K562 (cell line): Measurements from ENCODE around the gene SEMA4G. TPM values are rescaled to one million over a fixed set of nuclear protein-coding genes. Genes with fewer than 3 reads are reported as not detected.

Experiments
- ATAC-seq: fragments of 200-7000 bp; cut with Tn5 transposase; 3 replicates; pipeline ENCODE4 v1.9.1; 2020; ENCODE audit warnings: moderate library complexity
- BruUV-seq: library from RNA; stranded (reverse); fragments of 400-500 nt; replicated peaks from 2 replicates; lab custom pipeline; 2021; lab: Mats Ljungman, UMichigan
- CTCF ChIA-PET: fragments of 300-600 bp; formaldehyde crosslinking; extraction: SDS; loops from one replicate; lab custom pipeline; 2021; ENCODE audit warnings: low intra/inter-chr PET ratio; lab: Yijun Ruan, JAX
- POLR2A ChIA-PET: fragments of 300-600, 350-650 bp; sonication (Branson Sonifier 250); formaldehyde crosslinking; extraction: SDS; loops from one replicate; lab custom pipeline; 2021; ENCODE audit warnings: antibody characterized with exemption, inconsistent platforms; lab: Yijun Ruan, JAX
- DNase-seq, 4 experiments: peaks; one replicate each; pipeline versions ENCODE4 v3.0.0 to v3.0.0-alpha.2; 2011 to 2018; ENCODE audit warnings: low spot score in 3 of 4, mixed read lengths in 3 of 4; ENCODE audit errors: extremely low read depth in 1 of 4
- FAIRE-seq: peaks from 2 replicates; lab custom pipeline; 2011; peaks lifted over from hg19 to GRCh38; lab: Jason Lieb, UNC
- H2AFZ ChIP-seq: 2 replicates; pipeline ENCODE4 v1.6.0; 2011; ENCODE audit warnings: low read depth, low read length, control low read depth, inconsistent platforms
- H3K27ac ChIP-seq: fragments of 200-600 bp; 3 replicates; pipeline ENCODE4 v1.8.0; 2011; ENCODE audit warnings: low read depth, mild to moderate bottlenecking, control low read depth, inconsistent platforms, low read length, moderate library complexity, mixed read lengths; ENCODE audit errors: extremely low read depth
- H3K27me3 ChIP-seq, 2 experiments: fragments of 300-600 bp in 1 of 2; 2 replicates in 1 of 2; 3 replicates in 1 of 2; pipeline versions ENCODE4 v1.6.0 to v1.8.0; 2011; ENCODE audit warnings: inconsistent platforms in 2 of 2, low read length in 2 of 2, mild to moderate bottlenecking in 1 of 2, mixed read lengths in 1 of 2, moderate library complexity in 1 of 2; ENCODE audit not compliant: control insufficient read depth in 2 of 2, insufficient read depth in 2 of 2
- H3K36me3 ChIP-seq: fragments of 300-600 bp; 3 replicates; pipeline ENCODE4 v1.8.0; 2011; ENCODE audit warnings: mild to moderate bottlenecking, low read length, inconsistent platforms; ENCODE audit not compliant: control insufficient read depth, insufficient read depth
- H3K4me1 ChIP-seq, 2 experiments: fragments of 200-600 bp in 1 of 2; replicated peaks in 1 of 2; 2 replicates in 1 of 2; 3 replicates in 1 of 2; pipeline versions ENCODE4 v1.5.1 to v1.8.0; 2011; ENCODE audit warnings: inconsistent platforms in 2 of 2, low read length in 2 of 2, mild to moderate bottlenecking in 1 of 2, mixed read lengths in 1 of 2, moderate library complexity in 1 of 2; ENCODE audit not compliant: control insufficient read depth in 2 of 2, insufficient read depth in 2 of 2
- H3K4me2 ChIP-seq: 2 replicates; pipeline ENCODE4 v1.6.1; 2011; ENCODE audit warnings: low read length, control low read depth, inconsistent platforms, mixed read lengths; ENCODE audit not compliant: insufficient read depth
- H3K4me3 ChIP-seq: fragments of 200-600 bp; sonication (generic), shearing (Covaris generic); 2 replicates; pipeline ENCODE4 v1.5.1; 2016; ENCODE audit warnings: control low read depth, inconsistent platforms
- H3K79me2 ChIP-seq: fragments of 200-600 bp; 3 replicates; pipeline ENCODE4 v1.8.0; 2011; ENCODE audit warnings: low read length, inconsistent platforms; ENCODE audit not compliant: control insufficient read depth, insufficient read depth
- H3K9ac ChIP-seq, 2 experiments: 2 replicates each; pipeline versions ENCODE4 v1.6.0 to v1.6.1; 2011; ENCODE audit warnings: low read depth in 2 of 2, low read length in 2 of 2, control low read depth in 1 of 2, inconsistent platforms in 1 of 2, mild to moderate bottlenecking in 1 of 2, mixed read lengths in 1 of 2; ENCODE audit not compliant: insufficient read depth in 1 of 2
- H3K9me1 ChIP-seq: one replicate; pipeline ENCODE4 v1.6.0; 2011; ENCODE audit warnings: inconsistent platforms, mild to moderate bottlenecking, low read length, moderate library complexity; ENCODE audit not compliant: control insufficient read depth, insufficient read depth
- H3K9me3 ChIP-seq: replicated peaks from 2 replicates; pipeline ENCODE4 v1.5.1; 2011; ENCODE audit warnings: low read depth, low read length, inconsistent platforms; ENCODE audit not compliant: control insufficient read depth, insufficient read depth
- H4K20me1 ChIP-seq: replicated peaks from 2 replicates; pipeline ENCODE4 v1.6.1; 2011; ENCODE audit warnings: low read length, inconsistent platforms, mixed read lengths; ENCODE audit not compliant: control insufficient read depth, insufficient read depth
- ARNT ChIP-seq, 2 experiments: fragments of 450-650 bp; IDR thresholded peaks; 2 replicates each; pipeline ENCODE4 v1.6.1; 2016; ENCODE audit warnings: mild to moderate bottlenecking in 1 of 2
- CREB5 ChIP-seq: fragments of 250-450 bp; sonication (Bioruptor Pico); IDR thresholded peaks from 2 replicates; pipeline ENCODE4 v1.5.0; 2020; ENCODE audit warnings: mild to moderate bottlenecking
- EHMT2 ChIP-seq: fragments of 450-650 bp; IDR thresholded peaks from 2 replicates; pipeline ENCODE4 v1.6.1; 2018; ENCODE audit warnings: antibody characterized with exemption
- FOXK1 ChIP-seq: sonication (generic); formaldehyde crosslinking; IDR thresholded peaks from 2 replicates; pipeline ENCODE4 v1.8.0; 2022; ENCODE audit warnings: missing genetic modification reagents, mild to moderate bottlenecking, borderline replicate concordance
- HCFC1 ChIP-seq: IDR thresholded peaks from 2 replicates; pipeline ENCODE4 v1.6.1; 2012; ENCODE audit warnings: low read depth, low read length, improper control_type of control experiment
- KHSRP ChIP-seq: fragments of 450-650 bp; IDR thresholded peaks from 2 replicates; pipeline ENCODE4 v1.6.1; 2017
- LARP7 ChIP-seq: fragments of 450-650 bp; IDR thresholded peaks from 2 replicates; pipeline ENCODE4 v1.6.1; 2016
- NR2F6 ChIP-seq: fragments of 450-650 bp; formaldehyde crosslinking; IDR thresholded peaks from 2 replicates; pipeline ENCODE4 v1.4.0; 2020; ENCODE audit warnings: mild to moderate bottlenecking
- SLC30A9 ChIP-seq: fragments of 250-450 bp; sonication (Bioruptor Pico); IDR thresholded peaks from 2 replicates; pipeline ENCODE4 v1.8.0; 2022; ENCODE audit warnings: mild to moderate bottlenecking, moderate library complexity
- SNIP1 ChIP-seq: fragments of 450-650 bp; IDR thresholded peaks from 2 replicates; pipeline ENCODE4 v1.7.1; 2017; ENCODE audit warnings: low read depth, mild to moderate bottlenecking
- ZBED1 ChIP-seq: IDR thresholded peaks from 2 replicates; pipeline ENCODE4 v1.6.1; 2014
- ZFP1 ChIP-seq: fragments of 450-650 bp; formaldehyde crosslinking; IDR thresholded peaks from 2 replicates; pipeline ENCODE4 v1.4.0; 2020; ENCODE audit warnings: mild to moderate bottlenecking, mixed read lengths
- ZNF175 ChIP-seq: fragments of 200-800 bp; sonication (Bioruptor generic); IDR thresholded peaks from 2 replicates; pipeline ENCODE4 v1.6.1; 2016; ENCODE audit warnings: low read depth, mild to moderate bottlenecking, missing genetic modification characterization, missing compliant biosample characterization
- ZNF232 ChIP-seq: sonication (generic); formaldehyde crosslinking; IDR thresholded peaks from 2 replicates; pipeline ENCODE4 v1.8.0; 2022; ENCODE audit warnings: mild to moderate bottlenecking, missing genetic modification reagents
- ZNF75A ChIP-seq: fragments of 450-650 bp; formaldehyde crosslinking; IDR thresholded peaks from 2 replicates; pipeline ENCODE4 v1.4.0; 2020; ENCODE audit warnings: mild to moderate bottlenecking
- WGBS: fragments of 100-300 bp; shearing (Covaris generic); methylation state at CpG from one replicate; pipeline ENCODE4 v1.1.6; 2016; ENCODE audit warnings: low coverage, mixed read lengths; ENCODE audit not compliant: insufficient coverage; ENCODE audit errors: missing lambda C conversion rate; 5-methylcytosine and 5-hydroxymethylcytosine counted together
- in situ Hi-C: fragments of 300-500 bp; cut with MboI; formaldehyde crosslinking; loops from 4 replicates; pipeline ENCODE4 v1.15.0; 2018; ENCODE audit warnings: inconsistent platforms, mixed read lengths
- intact Hi-C: fragments of 100-400 bp; cut with micrococcal nuclease; formaldehyde crosslinking; loops from 2 replicates; pipeline ENCODE4 v1.14.2; 2022
- polyA plus RNA-seq, 8 experiments: library from polyadenylated mRNA; depleted of rRNA in 4 of 8; stranded (reverse) in 5 of 8; unstranded in 3 of 8; fragments of >200 nt; fragmentation: Nextera tagmentation in 2 of 8; fragmentation: Illumina TruSeq in 1 of 8; extraction: Ambion mirVana in 2 of 8; extraction: Trizol in 1 of 8; gene quantifications; 2 replicates each; pipeline versions ENCODE4 v1.2.1 to v1.2.3, GENCODE V29; 2011 to 2014; ENCODE audit warnings: inconsistent platforms in 1 of 8, missing spikeins in 1 of 8
- total RNA-seq, 7 experiments: library from RNA; depleted of rRNA in 6 of 7; stranded (reverse); fragments of >200 nt in 6 of 7; fragmentation: Illumina TruSeq in 2 of 7; extraction: Trizol in 2 of 7; gene quantifications; 2 replicates each; pipeline versions ENCODE4 v1.2.1 to v1.2.3, GENCODE V29; 2011 to 2021; ENCODE audit warnings: low replicate concordance in 1 of 7
- TF ChIP-seq, protein P1 (sequence below): fragments of 150-350 bp; conservative IDR thresholded peaks from 2 replicates; pipeline ENCODE4 v1.6.1; 2014; ENCODE audit warnings: low read length

The SEMA4G gene
- total and polyA plus RNA-seq, 9 of the 15 experiments (the other 6 are each of a cell fraction or from before 2014, with no cell fraction given) = 0.40 to 7.8 (median 1.8) TPM

GRCh38 chr10:101018118-101018599 is 48.9 kb downstream of the SEMA4G start:
- no peak overlapping the region for H3K4me2 ChIP-seq
- no peaks in the 10 kb centered on the region for H4K20me1 ChIP-seq
- no peaks in the 10 kb centered on the region for H3K36me3 ChIP-seq
- H3K9me3 ChIP-seq = no peaks in the 10 kb centered on the region
- no TSS peak for BruUV-seq
- no peak for FAIRE-seq
- no peak for ATAC-seq
- H2AFZ ChIP-seq = peak overlapping the region; percentile 72; the same call in 1 of the 2 replicates
- H3K9ac ChIP-seq = no peak overlapping the region
- H3K27ac ChIP-seq = no peak overlapping the region
- intact Hi-C loops (loop anchor here (10.0 kb wide), 1 partner anchor 47 kb away; the partner anchor contains the start of gene KAZALD1), in situ Hi-C loops (loop anchor here (10.0 kb wide), 1 partner anchor 463 kb away; no protein-coding TSS in a partner anchor)
- H3K79me2 ChIP-seq = no peaks in the 10 kb centered on the region
- no peak for DNase-seq
- no peak overlapping the region for H3K4me3 ChIP-seq
- 64% methylated on average over 5 of the region's 20 CpGs for WGBS
- TF ChIP-seq SNIP1 (no peak), KHSRP (no peak), ZBED1 (no peak), ZNF232 (CRISPR knock-in tag) (no peak), EHMT2 (no peak), ZFP1 (CRISPR knock-in tag) (no peak), CREB5 (CRISPR knock-in tag) (no peak), LARP7 (no peak), FOXK1 (CRISPR knock-in tag) (no peak), HCFC1 (no peak), SLC30A9 (CRISPR knock-in tag) (no peak), ZNF75A (CRISPR knock-in tag) (no peak), NR2F6 (CRISPR knock-in tag) (no peak), ARNT (IDR thresholded peaks at IDR 0.05) (no peak), ZNF175 (CRISPR knock-in tag) (no peak)
- TF ChIP-seq, protein P1, sequence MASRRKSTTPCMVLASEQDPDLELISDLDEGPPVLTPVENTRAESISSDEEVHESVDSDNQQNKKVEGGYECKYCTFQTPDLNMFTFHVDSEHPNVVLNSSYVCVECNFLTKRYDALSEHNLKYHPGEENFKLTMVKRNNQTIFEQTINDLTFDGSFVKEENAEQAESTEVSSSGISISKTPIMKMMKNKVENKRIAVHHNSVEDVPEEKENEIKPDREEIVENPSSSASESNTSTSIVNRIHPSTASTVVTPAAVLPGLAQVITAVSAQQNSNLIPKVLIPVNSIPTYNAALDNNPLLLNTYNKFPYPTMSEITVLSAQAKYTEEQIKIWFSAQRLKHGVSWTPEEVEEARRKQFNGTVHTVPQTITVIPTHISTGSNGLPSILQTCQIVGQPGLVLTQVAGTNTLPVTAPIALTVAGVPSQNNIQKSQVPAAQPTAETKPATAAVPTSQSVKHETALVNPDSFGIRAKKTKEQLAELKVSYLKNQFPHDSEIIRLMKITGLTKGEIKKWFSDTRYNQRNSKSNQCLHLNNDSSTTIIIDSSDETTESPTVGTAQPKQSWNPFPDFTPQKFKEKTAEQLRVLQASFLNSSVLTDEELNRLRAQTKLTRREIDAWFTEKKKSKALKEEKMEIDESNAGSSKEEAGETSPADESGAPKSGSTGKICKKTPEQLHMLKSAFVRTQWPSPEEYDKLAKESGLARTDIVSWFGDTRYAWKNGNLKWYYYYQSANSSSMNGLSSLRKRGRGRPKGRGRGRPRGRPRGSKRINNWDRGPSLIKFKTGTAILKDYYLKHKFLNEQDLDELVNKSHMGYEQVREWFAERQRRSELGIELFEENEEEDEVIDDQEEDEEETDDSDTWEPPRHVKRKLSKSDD = no peak
- TF ChIP-seq, all 486 proteins: peak for 0
- Histone ChIP-seq H3K4me1 (peaks cover 0 to 13% of the 10 kb centered on the region in 2 experiments; a peak in 4 of 5 replicates), H3K27me3 (no peaks in the 10 kb centered on the region), H3K9me1 (no peaks in the 10 kb centered on the region)
- ChIA-PET CTCF (interaction anchor here (1.7 kb wide), 1 partner anchor 49 kb away, joined by 18 read pairs; no protein-coding TSS in a partner anchor), POLR2A (interaction anchor here (0.6 to 1.0 kb wide), 2 partner anchors 36 to 139 kb away, joined by 3 read pairs; no protein-coding TSS in a partner anchor)
